ENCODE results near the gene ZMYND19. TPM values are rescaled to one million over a fixed set of nuclear protein-coding genes. Genes with fewer than 3 reads are reported as not detected.

The ZMYND19 gene
- total RNA-seq, 5 donors from 2014 or later (not counting 1 experiment from before 2014, with no cell fraction given): 18.7 to 42.0 (median 33.3) TPM

DNA sequence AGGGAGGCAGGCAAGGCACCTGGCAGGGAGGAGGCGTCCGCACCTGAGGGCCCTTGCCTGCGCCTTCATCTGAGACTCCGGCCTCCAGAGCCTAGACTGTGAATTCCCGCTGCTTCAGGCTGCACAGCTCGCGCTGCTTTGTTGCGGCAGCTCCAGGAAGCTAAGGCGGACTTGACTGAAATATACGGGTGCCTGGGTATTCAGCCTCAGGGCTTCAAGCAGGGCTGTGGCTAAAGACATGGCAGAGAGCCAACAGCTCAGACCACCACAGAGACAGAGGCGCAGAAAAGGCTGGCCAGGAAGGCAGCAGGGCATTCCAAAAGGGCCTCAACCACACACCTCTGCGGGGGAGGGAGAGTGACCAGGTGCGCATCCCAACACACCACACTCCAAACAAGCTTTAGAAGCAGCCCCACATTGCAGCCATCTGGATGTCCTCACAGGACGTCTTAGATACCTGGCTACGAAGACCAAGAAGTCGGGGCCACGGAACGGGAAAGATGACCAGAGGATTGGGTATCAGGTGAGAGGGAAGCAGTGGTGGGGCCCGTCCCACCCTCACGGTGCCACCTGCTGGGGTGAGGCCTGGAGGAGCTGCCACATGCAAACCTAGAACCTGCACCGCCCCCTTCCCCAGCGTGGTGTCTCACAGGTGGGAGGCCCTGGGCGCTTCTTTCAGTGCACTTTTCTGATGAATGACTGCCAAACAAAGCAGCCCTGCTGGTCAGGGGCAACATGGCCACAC is 9.9 kb downstream of the ZMYND19 start:
- H3K4me3 Mint-ChIP-seq: peak overlapping the region in 1 of 3 donors; percentile 75
- peaks cover 20% of the 10 kb centered on the region for H3K36me3 Mint-ChIP-seq
- no peaks in the 10 kb centered on the region for H3K27me3 Mint-ChIP-seq
- Histone ChIP-seq H3K36me3 (ENCODE audit: control insufficient read depth in 2 of 2, extremely low read depth in 1 of 2, insufficient read depth in 1 of 2, low read length in 1 of 2) (peaks cover 7 to 23% of the 10 kb centered on the region in 2 donors), H3K27ac (ENCODE audit: low read length) (no peak overlapping the region), H3K27me3 (replicated peaks in 1 of 2; ENCODE audit: control insufficient read depth in 2 of 2, extremely low read depth in 1 of 2, insufficient read depth in 2 of 2, low read length in 1 of 2) (no peaks in the 10 kb centered on the region), H3K4me1 (ENCODE audit: control insufficient read depth in 1 of 2, extremely low read depth in 1 of 2, insufficient read depth in 2 of 2, low read length in 2 of 2) (peaks cover 9 to 32% of the 10 kb centered on the region in 2 experiments), H3K4me3 (ENCODE audit: control insufficient read depth in 1 of 2, extremely low read depth in 1 of 2, low read length in 1 of 2) (no peak overlapping the region), H3K9me3 (no peaks in the 10 kb centered on the region)
- no peak overlapping the region for H3K27ac Mint-ChIP-seq
- CTCF ChIA-PET: interaction anchor here (0.5 to 2.5 kb wide), 3 partner anchors 10 to 702 kb away, joined by 3 to 6 read pairs (median 5); partner anchors contain the start of gene ZMYND19 (in 1 of the 2)
- H3K9me3 Mint-ChIP-seq: no peaks in the 10 kb centered on the region
- POLR2A ChIA-PET: no interaction called here
- DNase-seq (no peak), ATAC-seq (replicated peaks in 1 of 4) (no peak)
- WGBS (ENCODE audit: insufficient coverage): 88% methylated on average over 22 of the region's 23 CpGs
- H3K4me1 Mint-ChIP-seq: peaks cover 25 to 33% (median 31%) of the 10 kb centered on the region in 3 donors

GRCh38 chr9:137579259-137579604 is 11.1 kb downstream of the ZMYND19 start:
- H3K27me3 ChIP-seq (replicated peaks in 1 of 2; ENCODE audit: control insufficient read depth in 2 of 2, extremely low read depth in 1 of 2, insufficient read depth in 2 of 2, low read length in 1 of 2): no peaks in the 10 kb centered on the region
- Mint-ChIP-seq H3K9me3 (no peaks in the 10 kb centered on the region), H3K27ac (peak overlapping the region; percentile 57 to 74), H3K4me3 (peak overlapping the region; percentile 75 to 79 (median 76)), H3K36me3 (peaks cover 23% of the 10 kb centered on the region), H3K27me3 (no peaks in the 10 kb centered on the region), H3K4me1 (peaks cover 32 to 40% (median 37%) of the 10 kb centered on the region in 3 donors)
- ATAC-seq (replicated peaks in 1 of 4) (no peak), DNase-seq (no peak)
- WGBS (ENCODE audit: insufficient coverage): 56% methylated on average over 14 of the region's 19 CpGs
- no peak overlapping the region for H3K27ac ChIP-seq (ENCODE audit: low read length)
- ChIA-PET POLR2A (no interaction called here), CTCF (interaction anchor here (0.6 to 2.5 kb wide), 8 partner anchors 9 to 255 kb away, joined by 3 to 6 read pairs (median 4); partner anchors contain the start of gene ZMYND19 (in 1 of the 2))
- H3K36me3 ChIP-seq (ENCODE audit: control insufficient read depth in 2 of 2, extremely low read depth in 1 of 2, insufficient read depth in 1 of 2, low read length in 1 of 2): peaks cover 4 to 23% of the 10 kb centered on the region in 2 donors
- no peaks in the 10 kb centered on the region for H3K9me3 ChIP-seq
- peaks cover 9 to 32% of the 10 kb centered on the region in 2 experiments for H3K4me1 ChIP-seq (ENCODE audit: control insufficient read depth in 1 of 2, extremely low read depth in 1 of 2, insufficient read depth in 2 of 2, low read length in 2 of 2)
- H3K4me3 ChIP-seq (ENCODE audit: control insufficient read depth in 1 of 2, extremely low read depth in 1 of 2, low read length in 1 of 2): peak overlapping the region; percentile 54 to 79

DNA sequence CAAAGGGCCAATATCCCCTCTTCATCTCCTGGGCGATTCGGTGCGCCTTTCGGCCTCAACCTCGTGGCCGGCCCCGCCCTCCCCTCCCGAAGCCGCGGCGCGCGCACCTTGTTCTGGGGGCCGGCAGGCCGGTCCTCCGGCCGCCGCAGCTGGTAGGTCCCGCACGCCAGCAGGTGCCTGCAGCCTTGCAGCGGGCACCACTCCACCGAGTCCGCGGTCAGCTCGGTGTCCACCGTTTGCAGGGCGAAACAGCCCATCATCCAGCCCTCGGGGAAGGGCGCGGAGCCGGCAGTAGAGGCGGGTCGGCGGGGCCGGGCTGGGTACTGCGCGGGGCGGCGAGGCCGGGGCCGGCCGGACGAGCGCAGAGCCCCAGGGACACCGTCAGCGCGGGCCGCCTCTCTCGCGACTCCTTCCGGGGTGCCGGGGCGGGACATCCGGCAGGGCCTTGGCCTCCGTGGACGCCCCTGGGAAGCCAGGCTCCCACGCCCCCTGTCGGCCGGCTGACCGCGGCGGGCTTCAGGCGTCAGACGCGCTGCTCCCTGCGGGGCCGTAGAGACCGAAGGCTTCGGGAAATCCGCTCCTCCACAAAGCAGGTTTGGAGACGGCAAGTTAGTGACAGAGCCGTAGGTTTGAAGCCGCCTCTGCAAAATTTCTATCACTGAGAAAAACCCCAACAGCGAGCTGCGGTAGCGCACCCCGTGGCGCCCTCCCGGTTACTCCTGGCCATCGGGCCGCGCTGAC is 11.6 kb downstream of the ZMYND19 start, which contains the start of gene DPH7:
Gene DPH7 (minus strand): TSS at position 408 of the 741 bp plus-strand sequence. CDS start 148 bp downstream, at position 260.
- H3K27ac ChIP-seq (ENCODE audit: low read length): no peak within 1 kb of the TSS
- POLR2A ChIA-PET: interaction anchor here in 1 of 2 donors (0.7 kb wide), 1 partner anchor 118 kb away, joined by 6 read pairs; no protein-coding TSS in a partner anchor
- peaks cover 9 to 32% of the 10 kb centered on the region in 2 experiments for H3K4me1 ChIP-seq (ENCODE audit: control insufficient read depth in 1 of 2, extremely low read depth in 1 of 2, insufficient read depth in 2 of 2, low read length in 2 of 2)
- Mint-ChIP-seq H3K4me1 (peaks cover 32 to 40% (median 37%) of the 10 kb centered on the region in 3 donors), H3K4me3 (peak within 1 kb of the TSS; percentile 75 to 79 (median 76)), H3K27ac (peak within 1 kb of the TSS; percentile 57 to 74), H3K9me3 (no peaks in the 10 kb centered on the region), H3K36me3 (peaks cover 23% of the 10 kb centered on the region), H3K27me3 (no peaks in the 10 kb centered on the region)
- CTCF ChIA-PET: interaction anchor here in 1 of 2 donors (0.6 to 1.4 kb wide), 4 partner anchors 10 to 38 kb away, joined by 3 to 5 read pairs (median 4); no protein-coding TSS in a partner anchor
- whole genome bisulfite sequencing (ENCODE audit: insufficient coverage): 4% methylated on average over 82 of the region's 82 CpGs
- DNase-seq (peak; percentile 78 to 99 (median 94)), ATAC-seq (replicated peaks in 1 of 4) (peak; percentile 97 to 99 (median 98))
- peak within 1 kb of the TSS; percentile 54 to 79 for H3K4me3 ChIP-seq (ENCODE audit: control insufficient read depth in 1 of 2, extremely low read depth in 1 of 2, low read length in 1 of 2)
- H3K27me3 ChIP-seq (replicated peaks in 1 of 2; ENCODE audit: control insufficient read depth in 2 of 2, extremely low read depth in 1 of 2, insufficient read depth in 2 of 2, low read length in 1 of 2): no peaks in the 10 kb centered on the region
- H3K36me3 ChIP-seq (ENCODE audit: control insufficient read depth in 2 of 2, extremely low read depth in 1 of 2, insufficient read depth in 1 of 2, low read length in 1 of 2): peaks cover 6 to 26% of the 10 kb centered on the region in 2 donors
- no peaks in the 10 kb centered on the region for H3K9me3 ChIP-seq

- no peaks in the 10 kb centered on the region for H3K27me3 ChIP-seq (replicated peaks in 1 of 2; ENCODE audit: control insufficient read depth in 2 of 2, extremely low read depth in 1 of 2, insufficient read depth in 2 of 2, low read length in 1 of 2)
- no peak overlapping the region for H3K27ac ChIP-seq (ENCODE audit: low read length)
- Mint-ChIP-seq H3K27me3 (no peaks in the 10 kb centered on the region), H3K27ac (no peak overlapping the region), H3K4me3 (peak overlapping the region in 2 of 3 donors; percentile 51 to 75), H3K4me1 (peaks cover 33 to 40% (median 37%) of the 10 kb centered on the region in 3 donors), H3K36me3 (peaks cover 24% of the 10 kb centered on the region), H3K9me3 (no peaks in the 10 kb centered on the region)
- ATAC-seq (replicated peaks in 1 of 4): no peak
- peaks cover 10 to 30% of the 10 kb centered on the region in 2 donors for H3K36me3 ChIP-seq (ENCODE audit: control insufficient read depth in 2 of 2, extremely low read depth in 1 of 2, insufficient read depth in 1 of 2, low read length in 1 of 2)
- 79% methylated on average over 3 of the region's 12 CpGs for WGBS (ENCODE audit: insufficient coverage)
- peaks cover 9 to 32% of the 10 kb centered on the region in 2 experiments for H3K4me1 ChIP-seq (ENCODE audit: control insufficient read depth in 1 of 2, extremely low read depth in 1 of 2, insufficient read depth in 2 of 2, low read length in 2 of 2)
- DNase-seq: no peak
- H3K4me3 ChIP-seq (ENCODE audit: control insufficient read depth in 1 of 2, extremely low read depth in 1 of 2, low read length in 1 of 2): no peak overlapping the region
- no peaks in the 10 kb centered on the region for H3K9me3 ChIP-seq
- POLR2A ChIA-PET: no interaction called here
- CTCF ChIA-PET: no interaction called here
These were observed 14.4 kb downstream of the ZMYND19 start for GRCh38 chr9:137575716-137576411.

- H3K4me1 ChIP-seq (ENCODE audit: control insufficient read depth in 1 of 2, extremely low read depth in 1 of 2, insufficient read depth in 2 of 2, low read length in 2 of 2): peaks cover 9 to 32% of the 10 kb centered on the region in 2 experiments
- ChIA-PET POLR2A (no interaction called here), CTCF (no interaction called here)
- ATAC-seq (replicated peaks in 1 of 4): no peak
- no peaks in the 10 kb centered on the region for H3K27me3 Mint-ChIP-seq
- H3K27me3 ChIP-seq (replicated peaks in 1 of 2; ENCODE audit: control insufficient read depth in 2 of 2, extremely low read depth in 1 of 2, insufficient read depth in 2 of 2, low read length in 1 of 2): no peaks in the 10 kb centered on the region
- H3K4me1 Mint-ChIP-seq: peaks cover 39 to 44% (median 42%) of the 10 kb centered on the region in 3 donors
- H3K36me3 Mint-ChIP-seq: peaks cover 29% of the 10 kb centered on the region
- no peaks in the 10 kb centered on the region for H3K9me3 Mint-ChIP-seq
- peaks cover 10 to 35% of the 10 kb centered on the region in 2 donors for H3K36me3 ChIP-seq (ENCODE audit: control insufficient read depth in 2 of 2, extremely low read depth in 1 of 2, insufficient read depth in 1 of 2, low read length in 1 of 2)
- H3K4me3 ChIP-seq (ENCODE audit: control insufficient read depth in 1 of 2, extremely low read depth in 1 of 2, low read length in 1 of 2): no peak overlapping the region
- no peak overlapping the region for H3K27ac ChIP-seq (ENCODE audit: low read length)
- no peak for DNase-seq
- no peak overlapping the region for H3K27ac Mint-ChIP-seq
- H3K4me3 Mint-ChIP-seq: peak overlapping the region in 1 of 3 donors; percentile 51
- 70% methylated on average over 8 of the region's 9 CpGs for WGBS (ENCODE audit: insufficient coverage)
- no peaks in the 10 kb centered on the region for H3K9me3 ChIP-seq
These were observed 15.0 kb downstream of the ZMYND19 start for GRCh38 chr9:137575364-137575715.

- 96% methylated on average over 7 of the region's 10 CpGs for WGBS (ENCODE audit: insufficient coverage)
- H3K9me3 Mint-ChIP-seq: no peaks in the 10 kb centered on the region
- no peak for ATAC-seq (replicated peaks in 1 of 4)
- H3K27me3 Mint-ChIP-seq: no peaks in the 10 kb centered on the region
- H3K27ac Mint-ChIP-seq: no peak overlapping the region
- no peak overlapping the region for H3K4me3 Mint-ChIP-seq
- H3K4me1 Mint-ChIP-seq: peaks cover 41 to 44% (median 42%) of the 10 kb centered on the region in 3 donors
- Histone ChIP-seq H3K4me3 (ENCODE audit: control insufficient read depth in 1 of 2, extremely low read depth in 1 of 2, low read length in 1 of 2) (no peak overlapping the region), H3K36me3 (ENCODE audit: control insufficient read depth in 2 of 2, extremely low read depth in 1 of 2, insufficient read depth in 1 of 2, low read length in 1 of 2) (peaks cover 10 to 36% of the 10 kb centered on the region in 2 donors), H3K27ac (ENCODE audit: low read length) (no peak overlapping the region), H3K9me3 (no peaks in the 10 kb centered on the region), H3K4me1 (ENCODE audit: control insufficient read depth in 1 of 2, extremely low read depth in 1 of 2, insufficient read depth in 2 of 2, low read length in 2 of 2) (peaks cover 9 to 29% of the 10 kb centered on the region in 2 experiments), H3K27me3 (replicated peaks in 1 of 2; ENCODE audit: control insufficient read depth in 2 of 2, extremely low read depth in 1 of 2, insufficient read depth in 2 of 2, low read length in 1 of 2) (no peaks in the 10 kb centered on the region)
- CTCF ChIA-PET: no interaction called here
- POLR2A ChIA-PET: interaction anchor here (0.6 kb wide), 2 partner anchors 46 to 262 kb away, joined by 4 to 10 read pairs; no protein-coding TSS in a partner anchor
- no peak for DNase-seq
- peaks cover 30% of the 10 kb centered on the region for H3K36me3 Mint-ChIP-seq
These were observed 16.1 kb downstream of the ZMYND19 start for GRCh38 chr9:137574192-137574591.

All from T-cell (primary cell).